C4-2B (cell line): ENCODE results near the gene SH3RF3.

Experiments
- H3K27ac ChIP-seq: fragments of 450-650 bp; 2 replicates; pipeline ENCODE4 v1.5.1; 2017
- CTCF ChIP-seq: fragments of 450-650 bp; conservative IDR thresholded peaks from 2 replicates; pipeline ENCODE4 v1.5.1; 2017; ENCODE audit warnings: mild to moderate bottlenecking
- ZFX ChIP-seq: fragments of 450-650 bp; IDR thresholded peaks from 2 replicates; pipeline ENCODE4 v1.6.1; 2017

Gene SH3RF3

GRCh38 chr2:109293663-109294062, 164.7 kb downstream of the SH3RF3 start:
- no peak overlapping the region for H3K27ac ChIP-seq
- TF ChIP-seq CTCF (no peak), ZFX (no peak)

GRCh38 chr2:109294523-109294922, 165.5 kb downstream of the SH3RF3 start:
- TF ChIP-seq ZFX (no peak), CTCF (no peak)

GRCh38 chr2:109295070-109295780, 166.2 kb downstream of the SH3RF3 start:
- no peak overlapping the region for H3K27ac ChIP-seq
- TF ChIP-seq CTCF (no peak), ZFX (no peak)

More at GRCh38 chr2:109294523-109294922, 165.5 kb downstream of the SH3RF3 start:
- no peak overlapping the region for H3K27ac ChIP-seq

GRCh38 chr2:109295781-109296117, 166.7 kb downstream of the SH3RF3 start:
- TF ChIP-seq ZFX, result no peak
- TF ChIP-seq CTCF, result no peak
- no peak overlapping the region for H3K27ac ChIP-seq

- no peak for TF ChIP-seq CTCF
- no peak for TF ChIP-seq ZFX
- no peak overlapping the region for H3K27ac ChIP-seq
These were observed 168.8 kb downstream of the SH3RF3 start for GRCh38 chr2:109297566-109298490.

- no peak for TF ChIP-seq CTCF
- TF ChIP-seq ZFX, result no peak
These were observed 169.8 kb downstream of the SH3RF3 start for GRCh38 chr2:109298851-109299250.

GRCh38 chr2:109299536-109299935, 170.5 kb downstream of the SH3RF3 start:
- H3K27ac ChIP-seq, result no peak overlapping the region
- TF ChIP-seq CTCF (no peak), ZFX (no peak)

More at GRCh38 chr2:109298851-109299250, 169.8 kb downstream of the SH3RF3 start:
- H3K27ac ChIP-seq, result no peak overlapping the region
